ENCODE results near the gene MAX.
"Not testable (repeated sequence)": the region's sequence is repeated elsewhere in the genome, so short reads cannot be mapped to it uniquely, and the experiment has no call there.

Gene MAX

GRCh38 chr14:65103150-65103760 is 938 bp upstream of the MAX start:
- DNase-seq, result no peak

- DNase-seq, result peak; percentile 48 to 53
Measured at GRCh38 chr14:65101631-65102440, 481 bp downstream of the MAX start.

- DNase-seq, result peak in 1 of 2 donors; percentile 37
Measured at GRCh38 chr14:65100922-65101541, 1.3 kb downstream of the MAX start.

GRCh38 chr14:65098586-65098985 is 3.7 kb downstream of the MAX start:
- peak in 1 of 2 donors; percentile 57 for DNase-seq

GRCh38 chr14:65096323-65097089 is 5.8 kb downstream of the MAX start:
- DNase-seq, result no peak

GRCh38 chr14:65095633-65096205 is 6.6 kb downstream of the MAX start:
- DNase-seq, result no peak

- no peak for DNase-seq
Measured at GRCh38 chr14:65092349-65092748, 10.0 kb downstream of the MAX start.

GRCh38 chr14:65087835-65088234 is 14.5 kb downstream of the MAX start:
- not testable (repeated sequence) for DNase-seq

GRCh38 chr14:65086686-65087085 is 15.6 kb downstream of the MAX start:
- DNase-seq, result not testable (repeated sequence)

- DNase-seq, result no peak
Measured at GRCh38 chr14:65084554-65085505, 17.5 kb downstream of the MAX start.

GRCh38 chr14:65082930-65083329 is 19.4 kb downstream of the MAX start:
- no peak for DNase-seq

- no peak for DNase-seq
Measured at GRCh38 chr14:65080960-65081747, 21.2 kb downstream of the MAX start.

- no peak for DNase-seq
Measured at GRCh38 chr14:65079768-65080167, 22.5 kb downstream of the MAX start.

- DNase-seq, result no peak
Measured at GRCh38 chr14:65079201-65079600, 23.1 kb downstream of the MAX start.

GRCh38 chr14:65077318-65077717 is 25.0 kb downstream of the MAX start:
- DNase-seq, result no peak

GRCh38 chr14:65075628-65076325 is 26.5 kb downstream of the MAX start:
- DNase-seq, result no peak

- DNase-seq, result peak in 1 of 2 donors; percentile 25
Measured at GRCh38 chr14:65074449-65075150, 27.7 kb downstream of the MAX start.

GRCh38 chr14:65073605-65074201 is 28.6 kb downstream of the MAX start:
- DNase-seq, result no peak

- DNase-seq, result no peak
Measured at GRCh38 chr14:65072937-65073336, 29.4 kb downstream of the MAX start.
